Ovary (tissue), 9 donors: ENCODE results near the gene SUSD3. TPM values are rescaled to one million over a fixed set of nuclear protein-coding genes. Genes with fewer than 3 reads are reported as not detected.

ENCODE experiments used
- DNase-seq, 5 donors: peaks; one replicate each; pipeline ENCODE4 v3.0.0-alpha.2; 2019 to 2020
- H3K27ac ChIP-seq, 2 donors: fragments of 200-600 bp; one replicate each; pipeline versions ENCODE4 v1.5.1 to v1.8.0; 2019 to 2022
- H3K27me3 ChIP-seq: fragments of 200-600 bp; one replicate; pipeline ENCODE4 v1.8.0; 2022
- H3K36me3 ChIP-seq: fragments of 200-600 bp; sonication (generic); one replicate; pipeline ENCODE4 v1.5.1; 2019
- H3K4me1 ChIP-seq: one replicate; pipeline ENCODE4 v1.8.1; 2013; ENCODE audit warnings: mild to moderate bottlenecking, moderate library complexity; ENCODE audit not compliant: insufficient read depth
- H3K4me3 ChIP-seq: fragments of 200-600 bp; sonication (generic); one replicate; pipeline ENCODE4 v1.5.1; 2017
- H3K9me3 ChIP-seq, 2 donors: fragments of 200-600 bp in 1 of 2; sonication (generic) in 1 of 2; one replicate each; pipeline versions ENCODE4 v1.5.1 to v1.8.1; 2013 to 2019; ENCODE audit warnings: mild to moderate bottlenecking in 1 of 2, moderate library complexity in 1 of 2
- EP300 ChIP-seq: sonication (generic); formaldehyde crosslinking; IDR thresholded peaks from one replicate; pipeline ENCODE4 v1.6.1; 2017; ENCODE audit warnings: antibody characterized with exemption
- POLR2A ChIP-seq: fragments of 450-650 bp; IDR thresholded peaks from one replicate; pipeline ENCODE4 v1.6.1; 2017; ENCODE audit warnings: antibody characterized with exemption, mild to moderate bottlenecking, moderate library complexity
- WGBS, 3 donors: extraction: QIAGEN DNeasy Blood & Tissue Kit in 1 of 3; methylation state at CpG; one replicate each; pipeline versions ENCODE4 v1.1.5 to v1.1.7; 2013 to 2017; 5-methylcytosine and 5-hydroxymethylcytosine counted together
- intact Hi-C, 4 donors: fragments of 100-400 bp; cut with DNase I; formaldehyde crosslinking; loops; one replicate each; pipeline versions ENCODE4 v1.11.0 to v1.15.1; 2022 to 2023
- polyA plus RNA-seq, 2 donors: library from polyadenylated mRNA; stranded (reverse); fragments of 200-250 nt in 1 of 2; fragments of 350-450 nt in 1 of 2; fragmentation: Illumina TruSeq in 1 of 2; extraction: RNeasy Lipid Tissue Mini Kit (QIAGEN cat#74804) in 1 of 2; gene quantifications; one replicate each; pipeline ENCODE4 v1.2.3, GENCODE V29; 2013 to 2014
- total RNA-seq, 7 donors: library from RNA; depleted of rRNA in 2 of 7; stranded (reverse); fragments of >200 nt in 2 of 7; fragmentation: NEBNext Ultra II Directional in 3 of 7; extraction: Animal tissue kit (Norgen Biotek cat#: 25700) in 3 of 7; gene quantifications; one replicate each; pipeline versions ENCODE4 v1.1.0 to v1.2.4, GENCODE V29; 2016 to 2023
- TF ChIP-seq, protein P1 (sequence below), 3 donors: fragments of 450-650 bp in 2 of 3; fragments of 200-600 bp in 1 of 3; IDR thresholded peaks; one replicate each; pipeline versions ENCODE4 v1.5.1 to v1.8.0; 2016 to 2022; ENCODE audit warnings: antibody characterized with exemption in 3 of 3, mild to moderate bottlenecking in 1 of 3
- donor health status: DM: no; HTN: no; CAD: no; lungs with moderate emphysema.
- donor health status: DM: no; HTN: no; CAD: no.
- donor health status: Bipolar disorder and iron deficiency.
- donor health status: DM: yes; HTN: yes; CAD: no.
- donor health status: DM: no; HTN: no; CAD: no.
- donor health status: DM: yes; HTN: yes; CAD: no.

Gene SUSD3
- total and polyA plus RNA-seq, 9 donors: 9.6 to 66.1 (median 42.4) TPM

- peak overlapping the region; percentile 6 to 87 for H3K27ac ChIP-seq
- WGBS, 3 donors: 69 to 77% (median 74%) methylated on average over 8 of the region's 8 CpGs
- TF ChIP-seq EP300 (no peak), POLR2A (no peak)
- TF ChIP-seq, protein P1, sequence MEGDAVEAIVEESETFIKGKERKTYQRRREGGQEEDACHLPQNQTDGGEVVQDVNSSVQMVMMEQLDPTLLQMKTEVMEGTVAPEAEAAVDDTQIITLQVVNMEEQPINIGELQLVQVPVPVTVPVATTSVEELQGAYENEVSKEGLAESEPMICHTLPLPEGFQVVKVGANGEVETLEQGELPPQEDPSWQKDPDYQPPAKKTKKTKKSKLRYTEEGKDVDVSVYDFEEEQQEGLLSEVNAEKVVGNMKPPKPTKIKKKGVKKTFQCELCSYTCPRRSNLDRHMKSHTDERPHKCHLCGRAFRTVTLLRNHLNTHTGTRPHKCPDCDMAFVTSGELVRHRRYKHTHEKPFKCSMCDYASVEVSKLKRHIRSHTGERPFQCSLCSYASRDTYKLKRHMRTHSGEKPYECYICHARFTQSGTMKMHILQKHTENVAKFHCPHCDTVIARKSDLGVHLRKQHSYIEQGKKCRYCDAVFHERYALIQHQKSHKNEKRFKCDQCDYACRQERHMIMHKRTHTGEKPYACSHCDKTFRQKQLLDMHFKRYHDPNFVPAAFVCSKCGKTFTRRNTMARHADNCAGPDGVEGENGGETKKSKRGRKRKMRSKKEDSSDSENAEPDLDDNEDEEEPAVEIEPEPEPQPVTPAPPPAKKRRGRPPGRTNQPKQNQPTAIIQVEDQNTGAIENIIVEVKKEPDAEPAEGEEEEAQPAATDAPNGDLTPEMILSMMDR (IDR thresholded peaks at IDR 0.05): no peak
- intact Hi-C loops: loop anchor here in 2 of 4 donors (5.0 kb wide), 2 partner anchors 35 to 40 kb away; partner anchors contain the start of gene CARD19 (in 1 of the 2)
- H3K9me3 ChIP-seq: no peaks in the 10 kb centered on the region
- H3K4me1 ChIP-seq: peaks cover 50% of the 10 kb centered on the region
- no peak overlapping the region for H3K4me3 ChIP-seq
- no peaks in the 10 kb centered on the region for H3K36me3 ChIP-seq
- no peaks in the 10 kb centered on the region for H3K27me3 ChIP-seq
- peak in 4 of 5 donors; percentile 52 to 62 (median 60) for DNase-seq
These were observed 1.3 kb upstream of the SUSD3 start for GRCh38 chr9:93057042-93057702.

DNA sequence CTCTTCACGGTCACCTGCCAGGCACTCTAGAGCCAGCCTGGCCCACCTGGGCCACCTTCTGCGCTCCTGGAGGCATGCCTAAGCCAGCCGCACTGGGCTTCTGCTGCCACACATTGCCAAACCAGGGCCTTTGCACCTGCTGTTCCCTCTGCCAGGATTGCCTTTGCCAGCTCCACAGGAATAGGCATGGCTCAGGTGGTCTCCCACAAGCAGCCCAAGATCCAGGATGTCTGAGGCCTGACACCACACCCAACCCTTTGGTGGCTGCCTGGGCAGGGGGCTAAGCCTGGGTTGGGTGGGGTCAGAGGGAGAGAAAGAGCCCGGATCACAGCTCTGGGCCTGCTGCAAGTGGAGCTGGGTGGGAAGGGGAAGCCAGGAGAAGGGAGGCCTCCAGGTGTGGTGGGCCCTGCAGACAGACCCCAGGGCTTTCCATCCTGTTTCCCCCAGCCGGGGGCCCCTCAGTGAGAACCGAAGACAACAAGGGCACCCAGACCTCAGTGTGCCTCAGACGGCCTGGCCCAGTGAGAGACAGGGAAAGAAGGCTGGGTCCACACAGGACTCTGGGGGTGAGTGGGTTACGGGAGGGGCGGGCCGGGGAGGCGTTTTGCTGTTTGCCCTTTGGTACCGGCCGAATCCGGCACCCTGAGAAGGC is 672 bp upstream of the SUSD3 start:
- peak in 3 of 5 donors; percentile 55 to 56 (median 56) for DNase-seq
- no peak for TF ChIP-seq EP300
- TF ChIP-seq, protein P1 (IDR thresholded peaks at IDR 0.05): no peak
- TF ChIP-seq POLR2A: no peak
- H3K36me3 ChIP-seq: no peaks in the 10 kb centered on the region
- H3K27ac ChIP-seq: peak overlapping the region; percentile 23 to 87
- 39 to 46% (median 40%) methylated on average over 14 of the region's 14 CpGs for WGBS, 3 donors
- H3K4me3 ChIP-seq: no peak overlapping the region
- peaks cover 46% of the 10 kb centered on the region for H3K4me1 ChIP-seq
- no peaks in the 10 kb centered on the region for H3K9me3 ChIP-seq
- no peaks in the 10 kb centered on the region for H3K27me3 ChIP-seq
- intact Hi-C loops: loop anchor here in 2 of 4 donors (5.0 kb wide), 2 partner anchors 34 to 39 kb away; partner anchors contain the start of gene CARD19 (in 1 of the 2)

DNA sequence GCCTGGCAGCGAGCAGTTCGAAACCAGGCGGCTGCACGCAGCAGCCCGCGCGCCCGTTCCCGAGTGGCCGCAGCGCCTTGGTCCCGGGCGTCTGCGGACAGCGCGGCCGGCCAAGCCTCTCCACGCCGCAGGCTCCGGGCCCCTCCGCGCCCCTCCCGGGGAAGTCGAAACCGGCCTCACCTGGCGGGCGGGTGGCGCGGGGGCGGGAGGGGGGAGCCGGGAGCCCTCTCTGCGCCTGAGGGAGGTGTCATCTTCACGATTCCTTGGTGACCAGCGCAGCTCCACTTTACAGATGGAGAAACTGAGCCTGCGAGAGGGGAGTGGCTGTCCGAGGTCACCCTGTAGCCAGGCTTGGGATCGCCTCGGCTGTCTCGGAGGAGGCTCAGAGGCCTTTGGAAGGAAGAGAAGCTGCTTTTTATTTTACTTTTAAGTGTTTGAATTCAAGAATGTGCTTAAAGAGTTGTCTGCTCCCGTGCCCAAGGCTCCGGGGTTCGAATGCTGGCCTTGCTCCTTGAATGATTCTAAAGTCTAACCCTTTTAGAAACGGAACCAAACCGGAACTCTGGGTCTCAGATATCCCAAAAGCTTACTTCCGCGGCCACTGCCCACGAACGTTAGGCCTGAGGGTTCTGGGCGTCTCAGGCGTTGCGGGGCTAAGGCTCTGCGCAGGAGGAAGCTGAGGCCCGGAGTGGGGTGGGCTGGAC is 662 bp downstream of the SUSD3 start:
- H3K4me3 ChIP-seq: peak overlapping the region; percentile 56
- intact Hi-C loops: loop anchor here in 2 of 4 donors (5.0 kb wide), 2 partner anchors 33 to 38 kb away; partner anchors contain the start of gene CARD19 (in 1 of the 2)
- H3K36me3 ChIP-seq: no peaks in the 10 kb centered on the region
- H3K27ac ChIP-seq: peak overlapping the region; percentile 78 to 87
- no peaks in the 10 kb centered on the region for H3K9me3 ChIP-seq
- peaks cover 37% of the 10 kb centered on the region for H3K4me1 ChIP-seq
- 3 to 15% (median 9%) methylated on average over 23 to 53 of the region's 53 CpGs for WGBS, 3 donors
- H3K27me3 ChIP-seq: no peaks in the 10 kb centered on the region
- TF ChIP-seq EP300 (no peak), POLR2A (no peak)
- TF ChIP-seq, protein P1 (IDR thresholded peaks at IDR 0.05): no peak
- DNase-seq: peak; percentile 48 to 64 (median 60)
